Measurements from ENCODE around the gene GAL. TPM values are rescaled to one million over a fixed set of nuclear protein-coding genes. Genes with fewer than 3 reads are reported as not detected.

Gene GAL
- total RNA-seq, 1 experiment from 2014 or later = not detected

DNA sequence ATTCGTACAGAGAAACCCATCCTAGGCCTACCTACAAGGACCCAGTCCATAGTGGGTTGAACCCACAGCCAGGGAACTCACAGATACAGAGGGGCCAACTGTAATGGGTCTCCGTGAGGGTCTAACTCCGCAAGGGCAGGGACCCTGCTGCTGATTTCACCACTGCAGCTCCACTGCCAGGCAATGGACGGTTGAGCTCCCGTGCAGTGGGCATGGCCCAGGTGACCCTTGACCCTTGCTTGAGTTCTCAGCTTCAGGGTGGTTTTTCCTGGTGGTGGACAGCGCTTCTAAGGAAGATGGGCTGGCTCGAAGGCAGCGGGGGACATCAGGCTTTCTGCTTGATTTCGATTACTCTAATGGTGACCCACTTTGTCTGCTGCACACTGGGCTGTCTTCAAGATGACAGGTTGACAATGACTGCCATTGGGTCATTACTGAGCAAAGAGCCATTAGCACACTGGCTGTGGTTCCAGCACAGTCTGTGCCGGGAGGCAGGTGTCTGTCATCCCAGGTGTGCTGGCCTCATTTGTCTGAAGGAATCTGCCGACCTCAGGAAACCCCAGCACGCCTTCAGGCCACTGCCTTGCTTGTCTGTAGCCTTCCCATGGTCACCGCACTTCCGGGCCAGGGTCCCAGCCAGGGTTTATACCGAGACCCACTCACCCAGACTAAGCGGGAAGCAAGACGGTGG is 3.7 kb upstream of the GAL start:
- DNase-seq (ENCODE audit: low spot score) = no peak

GRCh38 chr11:68682531-68682961 is 1.8 kb upstream of the GAL start:
- no peak for DNase-seq (ENCODE audit: low spot score)

DNA sequence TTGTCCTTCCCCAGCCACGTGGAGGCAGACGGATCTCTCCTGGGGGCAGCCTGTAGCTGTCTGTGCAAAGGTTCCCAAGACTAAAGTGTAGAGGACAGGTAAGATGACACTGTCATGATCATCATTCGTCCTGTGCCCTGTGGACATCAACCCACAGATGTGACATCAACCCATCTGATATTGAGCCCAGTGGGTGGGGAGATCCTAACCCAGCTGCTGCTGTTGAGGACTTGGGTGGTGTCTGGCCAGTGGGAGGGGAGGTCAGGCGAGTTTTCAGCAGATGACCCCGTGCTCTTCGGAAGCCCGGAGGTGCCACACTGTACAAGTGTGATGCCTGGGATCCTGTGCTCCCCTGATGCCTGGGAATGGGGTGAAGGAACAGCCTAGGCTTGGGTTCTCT is 1.2 kb upstream of the GAL start:
- no peak for DNase-seq (ENCODE audit: low spot score)

- no peak for DNase-seq (ENCODE audit: low spot score)
These were observed 584 bp upstream of the GAL start for GRCh38 chr11:68683536-68684384.

- DNase-seq (ENCODE audit: low spot score) = no peak
These were observed 1.5 kb downstream of the GAL start for GRCh38 chr11:68685656-68686380.

- no peak for DNase-seq (ENCODE audit: low spot score)
These were observed 2.1 kb downstream of the GAL start for GRCh38 chr11:68686486-68686885.

- DNase-seq (ENCODE audit: low spot score) = no peak
These were observed 3.0 kb downstream of the GAL start for GRCh38 chr11:68687311-68687710.

DNA sequence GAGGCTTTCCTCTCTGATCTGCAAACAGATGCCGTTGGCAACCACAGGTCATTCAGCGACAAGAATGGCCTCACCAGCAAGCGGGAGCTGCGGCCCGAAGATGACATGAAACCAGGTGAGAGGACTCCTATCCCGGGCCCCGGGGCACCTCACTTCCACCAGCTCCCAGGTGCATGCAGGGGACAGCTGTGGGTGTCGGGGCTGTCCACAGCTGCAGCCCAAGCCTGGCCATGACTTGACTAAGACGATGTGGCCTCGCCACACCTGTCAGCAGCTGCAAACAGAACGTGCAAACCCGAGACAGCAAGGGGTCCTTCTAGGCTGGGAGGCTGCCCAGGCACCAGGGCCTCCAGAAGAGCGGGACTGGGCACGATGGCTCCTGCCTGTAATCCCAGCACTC is 3.6 kb downstream of the GAL start:
- no peak for DNase-seq (ENCODE audit: low spot score)

DNA sequence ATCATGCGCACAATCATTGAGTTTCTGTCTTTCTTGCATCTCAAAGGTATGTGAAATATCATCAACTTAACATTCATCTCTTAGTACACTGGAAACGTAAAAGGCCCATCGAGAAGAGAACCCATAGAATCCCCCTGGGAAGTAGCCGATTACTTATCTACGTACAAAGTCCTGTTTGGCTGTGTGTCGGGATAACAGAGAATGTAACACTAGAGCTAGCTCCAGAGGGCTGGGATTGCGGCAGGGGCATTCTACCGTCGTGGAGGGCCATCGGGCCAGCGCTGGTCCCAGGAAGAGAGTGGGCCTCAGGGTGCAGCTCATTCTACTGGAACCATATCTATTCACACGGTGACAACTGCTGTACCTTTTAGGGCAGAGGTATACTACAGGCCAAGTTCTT is 4.5 kb downstream of the GAL start:
- no peak for DNase-seq (ENCODE audit: low spot score)

DNA sequence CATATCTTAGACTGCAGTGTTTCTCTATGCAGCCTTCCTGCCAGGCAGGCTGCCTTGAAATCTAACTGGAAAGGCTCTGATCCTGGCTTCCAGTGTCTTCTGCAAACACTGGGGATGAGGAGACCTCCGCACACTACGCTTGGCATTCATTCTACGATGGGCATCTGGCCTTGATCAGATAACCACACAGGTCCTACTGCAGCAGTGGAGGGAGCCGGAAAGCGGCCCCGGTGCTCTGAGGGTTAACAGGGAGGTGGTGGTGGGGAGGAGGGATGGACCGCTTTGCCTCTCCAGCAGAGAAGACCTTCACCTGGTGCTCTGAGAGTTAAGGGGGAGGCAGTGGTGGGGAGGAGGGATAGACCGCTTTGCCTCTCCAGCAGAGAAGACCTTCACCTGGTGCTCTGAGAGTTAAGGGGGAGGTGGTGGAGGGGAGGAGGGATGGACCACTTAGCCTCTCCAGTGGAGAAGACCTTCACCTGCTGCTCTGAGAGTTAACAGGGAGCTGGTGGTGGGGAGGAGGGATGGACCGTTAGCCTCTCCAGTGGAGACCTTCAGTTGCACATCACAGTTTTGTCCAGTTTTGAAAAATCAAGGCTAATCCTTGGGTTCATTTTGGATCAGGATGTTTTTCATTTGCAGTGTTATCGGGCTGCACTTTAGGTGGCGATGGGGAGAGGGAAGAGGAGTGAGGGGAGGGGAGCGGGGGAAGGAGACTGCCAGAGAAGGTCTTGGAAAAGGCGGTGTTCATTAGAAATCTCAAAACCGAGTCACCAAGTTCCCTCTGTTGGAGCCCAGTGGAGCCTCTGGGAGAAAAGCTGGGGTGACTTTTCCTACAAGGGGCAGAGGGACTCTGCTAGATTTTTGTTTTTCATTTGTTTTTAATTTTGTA is 5.6 kb downstream of the GAL start:
- DNase-seq (ENCODE audit: low spot score) = no peak

DNA sequence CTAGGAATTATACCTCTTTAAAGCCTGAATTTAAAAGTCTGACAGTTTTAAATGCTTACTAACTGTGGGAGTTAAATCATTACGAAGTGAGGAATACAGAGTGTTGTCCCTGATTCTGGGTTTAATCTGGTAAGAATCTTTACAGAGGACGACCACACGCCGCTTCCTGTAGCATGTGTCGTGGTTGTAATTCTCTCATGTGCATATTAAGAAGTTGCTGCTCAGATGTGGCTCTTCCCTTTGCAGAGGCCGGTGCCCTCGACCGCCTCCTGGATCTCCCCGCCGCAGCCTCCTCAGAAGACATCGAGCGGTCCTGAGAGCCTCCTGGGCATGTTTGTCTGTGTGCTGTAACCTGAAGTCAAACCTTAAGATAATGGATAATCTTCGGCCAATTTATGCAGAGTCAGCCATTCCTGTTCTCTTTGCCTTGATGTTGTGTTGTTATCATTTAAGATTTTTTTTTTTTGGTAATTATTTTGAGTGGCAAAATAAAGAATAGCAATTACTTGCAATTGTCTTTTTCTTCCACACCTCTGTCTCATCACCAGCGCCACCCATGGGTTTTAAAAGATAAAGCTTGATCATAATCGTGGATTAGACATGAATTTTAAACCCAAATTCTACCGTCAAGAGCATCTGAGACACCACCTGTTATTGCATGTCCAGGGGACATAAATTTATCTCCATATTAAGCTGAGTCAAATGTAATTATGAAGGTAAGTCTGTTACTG is 6.5 kb downstream of the GAL start:
- no peak for DNase-seq (ENCODE audit: low spot score)

GRCh38 chr11:68691402-68691784 is 7.0 kb downstream of the GAL start:
- DNase-seq (ENCODE audit: low spot score) = no peak

GRCh38 chr11:68692115-68692514 is 7.8 kb downstream of the GAL start:
- DNase-seq (ENCODE audit: low spot score) = no peak

- no peak for DNase-seq (ENCODE audit: low spot score)
These were observed 8.6 kb downstream of the GAL start for GRCh38 chr11:68692871-68693483.

GRCh38 chr11:68693484-68693882 is 9.1 kb downstream of the GAL start:
- no peak for DNase-seq (ENCODE audit: low spot score)

- DNase-seq (ENCODE audit: low spot score) = no peak
These were observed 10.3 kb downstream of the GAL start for GRCh38 chr11:68694431-68695297.

GRCh38 chr11:68695531-68695930 is 11.2 kb downstream of the GAL start:
- DNase-seq (ENCODE audit: low spot score) = no peak

GRCh38 chr11:68698993-68699392 is 14.6 kb downstream of the GAL start:
- no peak for DNase-seq (ENCODE audit: low spot score)

GRCh38 chr11:68704887-68705286 is 20.5 kb downstream of the GAL start:
- DNase-seq (ENCODE audit: low spot score) = no peak

Data from A172 (cell line).